Neural progenitor cell (in vitro differentiated cells): ENCODE data around the gene NUCB1. TPM values are rescaled to one million over a fixed set of nuclear protein-coding genes. Genes with fewer than 3 reads are reported as not detected.

Experiments used
- DNase-seq: peaks from one replicate; pipeline ENCODE4 v3.0.0-alpha.2; 2016; ENCODE audit warnings: low spot score
- H2AFZ ChIP-seq: fragments of 200-600 bp; sonication (generic); replicated peaks from 2 replicates; pipeline ENCODE4 v1.6.1; 2016; ENCODE audit warnings: antibody characterized with exemption
- H3F3A ChIP-seq: fragments of 200-600 bp; sonication (generic); 2 replicates; pipeline ENCODE4 v1.6.1; 2016; ENCODE audit warnings: antibody characterized with exemption, low read depth
- H3K27ac ChIP-seq: fragments of 200-600 bp; sonication (generic); 2 replicates; pipeline ENCODE4 v1.5.1; 2016; ENCODE audit warnings: mild to moderate bottlenecking
- H3K27me3 ChIP-seq: fragments of 200-600 bp; sonication (generic); 2 replicates; pipeline ENCODE4 v1.6.1; 2016; ENCODE audit warnings: mild to moderate bottlenecking, moderate library complexity
- H3K36me3 ChIP-seq: fragments of 200-600 bp; sonication (generic); 2 replicates; pipeline ENCODE4 v1.5.1; 2016
- H3K4me1 ChIP-seq: fragments of 200-600 bp; sonication (generic); 2 replicates; pipeline ENCODE4 v1.6.1; 2016; ENCODE audit warnings: mixed run types
- H3K4me2 ChIP-seq: fragments of 200-600 bp; sonication (generic); 2 replicates; pipeline ENCODE4 v1.6.1; 2016
- H3K4me3 ChIP-seq: fragments of 200-600 bp; sonication (generic); 2 replicates; pipeline ENCODE4 v1.5.1; 2016
- H3K79me2 ChIP-seq: fragments of 200-600 bp; sonication (generic); 2 replicates; pipeline ENCODE4 v1.6.1; 2016; ENCODE audit warnings: low read depth
- H3K9ac ChIP-seq: fragments of 200-600 bp; sonication (generic); 2 replicates; pipeline ENCODE4 v1.6.1; 2016
- H3K9me3 ChIP-seq: fragments of 200-600 bp; sonication (generic); 2 replicates; pipeline ENCODE4 v1.5.1; 2016; ENCODE audit warnings: low read depth
- H4K20me1 ChIP-seq: fragments of 200-600 bp; sonication (generic); 2 replicates; pipeline ENCODE4 v1.6.1; 2016; ENCODE audit warnings: low read depth
- H3K27ac Mint-ChIP-seq: 3 replicates; pipeline ENCODE4 v1.8.0; 2021; ENCODE audit warnings: mixed read lengths
- H3K27me3 Mint-ChIP-seq: 2 replicates; pipeline ENCODE4 v1.8.0; 2022; ENCODE audit warnings: low read depth, mild to moderate bottlenecking, inconsistent platforms, moderate library complexity, mixed read lengths; ENCODE audit not compliant: insufficient read depth
- H3K36me3 Mint-ChIP-seq: 3 replicates; pipeline ENCODE4 v1.8.0; 2021; ENCODE audit warnings: mixed read lengths
- H3K4me1 Mint-ChIP-seq: 3 replicates; pipeline ENCODE4 v1.8.0; 2021; ENCODE audit warnings: mixed read lengths
- H3K4me3 Mint-ChIP-seq: 3 replicates; pipeline ENCODE4 v1.8.0; 2021; ENCODE audit warnings: mild to moderate bottlenecking, moderate library complexity, mixed read lengths
- H3K9me3 Mint-ChIP-seq: 3 replicates; pipeline ENCODE4 v1.8.0; 2020; ENCODE audit warnings: mixed read lengths
- CTCF ChIP-seq: fragments of 200-600 bp; sonication (generic); IDR thresholded peaks from 2 replicates; pipeline ENCODE4 v1.5.1; 2017; ENCODE audit warnings: antibody characterized with exemption, mild to moderate bottlenecking
- EZH2 ChIP-seq: fragments of 200-600 bp; sonication (generic); IDR thresholded peaks from 2 replicates; pipeline ENCODE4 v1.6.1; 2017; ENCODE audit warnings: antibody characterized with exemption, mild to moderate bottlenecking, moderate library complexity
- EZH2phosphoT487 ChIP-seq: fragments of 200-600 bp; sonication (generic); IDR thresholded peaks from 2 replicates; pipeline ENCODE4 v1.6.1; 2017; ENCODE audit warnings: antibody characterized with exemption
- total RNA-seq: library from RNA; depleted of rRNA; stranded (reverse); fragments of >200 nt; gene quantifications from 2 replicates; pipeline ENCODE4 v1.2.3, GENCODE V29; 2015; ENCODE audit warnings: low replicate concordance

NUCB1 gene
- total RNA-seq, 1 donor from 2014 or later, result 73.5 TPM

- no peaks in the 10 kb centered on the region for H3K36me3 Mint-ChIP-seq
- H2AFZ ChIP-seq, result no peak overlapping the region
- no peaks in the 10 kb centered on the region for H3K9me3 ChIP-seq
- H4K20me1 ChIP-seq, result no peaks in the 10 kb centered on the region
- no peak for DNase-seq
- no peak overlapping the region for H3K4me3 ChIP-seq
- H3K4me3 Mint-ChIP-seq, result peak overlapping the region; percentile 7
- H3K9ac ChIP-seq, result no peak overlapping the region
- peaks cover 7% of the 10 kb centered on the region for H3K4me1 Mint-ChIP-seq
- H3K27ac ChIP-seq, result no peak overlapping the region
- no peak for TF ChIP-seq CTCF
- no peak for TF ChIP-seq EZH2
- no peak for TF ChIP-seq EZH2phosphoT487
- H3K4me2 ChIP-seq, result no peak overlapping the region
- no peaks in the 10 kb centered on the region for H3K4me1 ChIP-seq
- no peaks in the 10 kb centered on the region for H3K27me3 ChIP-seq
- H3K79me2 ChIP-seq, result no peaks in the 10 kb centered on the region
- peaks cover 5% of the 10 kb centered on the region for H3K9me3 Mint-ChIP-seq
- peaks cover 5% of the 10 kb centered on the region for H3K27me3 Mint-ChIP-seq
- H3K27ac Mint-ChIP-seq, result no peak overlapping the region
- H3F3A ChIP-seq, result no peaks in the 10 kb centered on the region
- no peaks in the 10 kb centered on the region for H3K36me3 ChIP-seq
These were observed 9.6 kb upstream of the NUCB1 start for GRCh38 chr19:48890551-48890950.

- H3K4me1 ChIP-seq, result no peaks in the 10 kb centered on the region
- Mint-ChIP-seq H3K4me1 (peaks cover 18% of the 10 kb centered on the region), H3K27me3 (peaks cover 2% of the 10 kb centered on the region), H3K27ac (no peak overlapping the region), H3K36me3 (no peaks in the 10 kb centered on the region), H3K4me3 (no peak overlapping the region), H3K9me3 (peaks cover 5% of the 10 kb centered on the region)
- H3K9ac ChIP-seq, result no peak overlapping the region
- no peak overlapping the region for H3K27ac ChIP-seq
- H3F3A ChIP-seq, result peaks cover 17% of the 10 kb centered on the region
- DNase-seq, result no peak
- no peaks in the 10 kb centered on the region for H4K20me1 ChIP-seq
- no peaks in the 10 kb centered on the region for H3K36me3 ChIP-seq
- H2AFZ ChIP-seq, result no peak overlapping the region
- peak overlapping the region; percentile 7 for H3K4me3 ChIP-seq
- peak overlapping the region; percentile 63 for H3K4me2 ChIP-seq
- H3K9me3 ChIP-seq, result no peaks in the 10 kb centered on the region
- H3K27me3 ChIP-seq, result no peaks in the 10 kb centered on the region
- TF ChIP-seq EZH2 (no peak), CTCF (no peak), EZH2phosphoT487 (no peak)
- H3K79me2 ChIP-seq, result no peaks in the 10 kb centered on the region
These were observed 4.9 kb upstream of the NUCB1 start for GRCh38 chr19:48895226-48895625.

- H3K27ac Mint-ChIP-seq, result no peak overlapping the region
- Histone ChIP-seq H3K9ac (no peak overlapping the region), H3K4me3 (peak overlapping the region; percentile 7), H3K27ac (no peak overlapping the region), H3K79me2 (peaks cover 10% of the 10 kb centered on the region), H3K9me3 (no peaks in the 10 kb centered on the region), H3K36me3 (no peaks in the 10 kb centered on the region), H3F3A (peaks cover 17% of the 10 kb centered on the region), H3K4me2 (peak overlapping the region; percentile 63), H3K27me3 (no peaks in the 10 kb centered on the region), H4K20me1 (peaks cover under 1% of the 10 kb centered on the region), H3K4me1 (no peaks in the 10 kb centered on the region), H2AFZ (peak overlapping the region; percentile 8)
- DNase-seq, result peak; percentile 79
- peaks cover 3% of the 10 kb centered on the region for H3K9me3 Mint-ChIP-seq
- peaks cover 2% of the 10 kb centered on the region for H3K27me3 Mint-ChIP-seq
- no peak overlapping the region for H3K4me3 Mint-ChIP-seq
- peaks cover 24% of the 10 kb centered on the region for H3K4me1 Mint-ChIP-seq
- TF ChIP-seq EZH2 (no peak), CTCF (no peak), EZH2phosphoT487 (no peak)
- H3K36me3 Mint-ChIP-seq, result no peaks in the 10 kb centered on the region
These were observed 3.9 kb upstream of the NUCB1 start for GRCh38 chr19:48896191-48896720.
